ENCODE data around the gene CXXC5.

DNA sequence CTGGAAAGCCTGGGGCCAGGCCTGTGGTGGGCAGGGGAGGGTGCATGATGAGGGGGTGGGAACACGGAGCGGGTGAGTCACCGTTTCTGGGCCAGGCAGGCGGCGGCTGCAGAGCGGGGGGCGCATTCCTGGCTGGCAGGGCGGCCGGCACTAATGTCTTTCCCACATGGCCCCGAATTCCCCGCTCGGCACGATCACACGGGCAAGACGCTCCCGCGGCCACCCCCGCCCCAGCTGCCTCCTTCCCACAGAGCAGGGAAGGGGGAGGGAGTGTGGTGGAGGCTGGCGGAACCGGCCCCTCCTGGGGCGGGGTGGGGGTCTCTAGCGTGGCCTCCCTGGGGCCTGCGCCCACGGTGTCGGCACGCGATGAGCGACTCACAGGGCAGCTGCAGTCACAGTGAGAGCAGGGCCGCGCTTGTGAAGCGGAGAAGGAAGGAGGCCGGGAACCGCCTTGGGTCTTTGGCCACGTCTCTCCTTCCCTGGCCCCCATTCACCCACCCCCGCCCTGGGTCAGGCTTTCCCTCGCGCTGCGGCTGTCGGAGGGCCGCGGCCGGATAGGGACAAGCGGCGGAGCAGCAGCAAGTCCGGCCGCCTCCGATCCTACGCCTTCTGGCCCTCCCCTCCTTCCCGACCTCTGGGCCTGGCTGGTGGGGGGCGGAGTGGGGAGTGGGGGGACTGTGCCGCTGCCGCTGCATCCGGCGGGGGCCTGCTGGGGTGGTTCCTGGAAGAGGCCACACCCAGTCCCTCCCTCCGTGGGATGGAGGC is 48.9 kb downstream of the CXXC5 start:
- TF ChIP-seq, protein P1, sequence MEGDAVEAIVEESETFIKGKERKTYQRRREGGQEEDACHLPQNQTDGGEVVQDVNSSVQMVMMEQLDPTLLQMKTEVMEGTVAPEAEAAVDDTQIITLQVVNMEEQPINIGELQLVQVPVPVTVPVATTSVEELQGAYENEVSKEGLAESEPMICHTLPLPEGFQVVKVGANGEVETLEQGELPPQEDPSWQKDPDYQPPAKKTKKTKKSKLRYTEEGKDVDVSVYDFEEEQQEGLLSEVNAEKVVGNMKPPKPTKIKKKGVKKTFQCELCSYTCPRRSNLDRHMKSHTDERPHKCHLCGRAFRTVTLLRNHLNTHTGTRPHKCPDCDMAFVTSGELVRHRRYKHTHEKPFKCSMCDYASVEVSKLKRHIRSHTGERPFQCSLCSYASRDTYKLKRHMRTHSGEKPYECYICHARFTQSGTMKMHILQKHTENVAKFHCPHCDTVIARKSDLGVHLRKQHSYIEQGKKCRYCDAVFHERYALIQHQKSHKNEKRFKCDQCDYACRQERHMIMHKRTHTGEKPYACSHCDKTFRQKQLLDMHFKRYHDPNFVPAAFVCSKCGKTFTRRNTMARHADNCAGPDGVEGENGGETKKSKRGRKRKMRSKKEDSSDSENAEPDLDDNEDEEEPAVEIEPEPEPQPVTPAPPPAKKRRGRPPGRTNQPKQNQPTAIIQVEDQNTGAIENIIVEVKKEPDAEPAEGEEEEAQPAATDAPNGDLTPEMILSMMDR (IDR thresholded peaks at IDR 0.05) = no peak
- no peak for TF ChIP-seq ZFX (IDR thresholded peaks at IDR 0.05; ENCODE audit: borderline replicate concordance)
